Immature natural killer cell (primary cell): ENCODE measurements around the gene FGGY. TPM values are rescaled to one million over a fixed set of nuclear protein-coding genes. Genes with fewer than 3 reads are reported as not detected.

ENCODE experiments used
- DNase-seq, 3 donors: peaks; one replicate each; pipeline ENCODE4 v3.0.0; 2022; ENCODE audit warnings: mixed read lengths in 1 of 3
- H3K27ac Mint-ChIP-seq, 6 donors: one replicate each; pipeline ENCODE4 v1.8.0; 2020; ENCODE audit warnings: mixed read lengths in 6 of 6, mild to moderate bottlenecking in 5 of 6, inconsistent platforms in 4 of 6, moderate library complexity in 3 of 6
- H3K27me3 Mint-ChIP-seq, 3 donors: one replicate each; pipeline ENCODE4 v1.8.0; 2020 to 2021; ENCODE audit warnings: low read depth in 3 of 3, mild to moderate bottlenecking in 3 of 3, mixed read lengths in 3 of 3, moderate library complexity in 3 of 3, inconsistent platforms in 1 of 3
- H3K36me3 Mint-ChIP-seq, 3 donors: one replicate each; pipeline ENCODE4 v1.8.0; 2020; ENCODE audit warnings: mixed read lengths in 3 of 3, inconsistent platforms in 2 of 3, mild to moderate bottlenecking in 2 of 3
- H3K4me1 Mint-ChIP-seq, 2 donors: one replicate each; pipeline ENCODE4 v1.8.0; 2020; ENCODE audit warnings: inconsistent platforms in 2 of 2, mild to moderate bottlenecking in 2 of 2, mixed read lengths in 2 of 2, moderate library complexity in 1 of 2
- H3K4me3 Mint-ChIP-seq, 5 donors: one replicate each; pipeline ENCODE4 v1.8.0; 2020; ENCODE audit warnings: mild to moderate bottlenecking in 5 of 5, mixed read lengths in 5 of 5, inconsistent platforms in 3 of 5, moderate library complexity in 3 of 5
- H3K9me3 Mint-ChIP-seq, 6 donors: one replicate each; pipeline ENCODE4 v1.8.0; 2020; ENCODE audit warnings: mild to moderate bottlenecking in 6 of 6, mixed read lengths in 6 of 6, inconsistent platforms in 4 of 6, moderate library complexity in 3 of 6
- polyA plus RNA-seq, 3 donors: library from polyadenylated mRNA; unstranded; fragments of 300-500 nt; fragmentation: Illumina TruSeq; gene quantifications; one replicate each; pipeline ENCODE4 v1.2.3, GENCODE V29; 2021

FGGY gene
- polyA plus RNA-seq, 3 donors from 2014 or later, result 4.0 to 8.4 (median 5.1) TPM

DNA sequence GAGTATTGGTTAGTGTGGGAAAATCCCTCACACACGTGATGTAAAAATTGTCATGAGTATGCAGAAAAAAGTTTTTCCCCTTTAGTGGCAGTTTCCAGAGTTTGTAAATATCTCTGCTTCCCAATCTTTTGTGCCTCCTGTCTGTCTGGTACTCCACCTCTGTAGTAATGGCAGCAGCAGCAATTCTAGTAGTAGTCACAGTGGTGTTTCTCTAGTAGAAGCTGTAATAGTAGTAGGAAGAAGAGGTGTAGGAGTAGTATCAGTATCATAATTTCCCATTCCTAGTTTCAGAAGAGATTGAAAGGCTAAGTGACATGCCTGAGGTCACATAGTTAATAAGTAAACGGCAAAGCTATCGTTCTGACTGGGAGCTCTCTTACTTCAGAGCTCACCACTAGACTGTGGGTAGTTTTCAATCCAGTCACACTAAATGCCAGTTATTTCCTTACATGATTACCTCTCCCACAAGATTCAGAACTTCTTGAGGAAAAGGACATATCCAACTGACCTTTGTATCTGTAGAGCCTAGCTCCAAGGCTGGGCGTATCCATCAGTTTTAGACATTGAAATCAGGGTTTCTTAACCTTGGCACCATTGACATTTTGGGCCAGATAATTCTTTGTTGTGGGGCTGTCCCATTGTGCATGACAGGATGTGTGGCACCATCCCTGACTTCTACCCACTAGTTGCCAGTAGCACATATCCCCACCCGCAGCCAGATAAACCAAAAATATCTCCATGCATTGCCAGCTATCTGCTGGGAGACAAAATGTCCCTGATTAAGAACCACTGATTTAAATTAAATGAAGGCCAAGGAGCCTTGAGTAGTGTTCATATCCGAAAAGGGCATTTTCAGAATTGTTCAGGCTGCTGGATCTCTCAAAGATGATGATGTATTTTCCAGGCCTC, 135.9 kb downstream of the FGGY start:
- no peak for DNase-seq
- Mint-ChIP-seq H3K9me3 (no peaks in the 10 kb centered on the region), H3K4me3 (no peak overlapping the region), H3K27me3 (no peaks in the 10 kb centered on the region), H3K27ac (no peak overlapping the region), H3K4me1 (no peaks in the 10 kb centered on the region), H3K36me3 (no peaks in the 10 kb centered on the region)

- no peaks in the 10 kb centered on the region for H3K4me1 Mint-ChIP-seq
- H3K9me3 Mint-ChIP-seq, result no peaks in the 10 kb centered on the region
- no peaks in the 10 kb centered on the region for H3K27me3 Mint-ChIP-seq
- no peak for DNase-seq
- no peaks in the 10 kb centered on the region for H3K36me3 Mint-ChIP-seq
- H3K27ac Mint-ChIP-seq, result no peak overlapping the region
- H3K4me3 Mint-ChIP-seq, result no peak overlapping the region
These were observed 136.5 kb downstream of the FGGY start for GRCh38 chr1:59433440-59433813.

DNA sequence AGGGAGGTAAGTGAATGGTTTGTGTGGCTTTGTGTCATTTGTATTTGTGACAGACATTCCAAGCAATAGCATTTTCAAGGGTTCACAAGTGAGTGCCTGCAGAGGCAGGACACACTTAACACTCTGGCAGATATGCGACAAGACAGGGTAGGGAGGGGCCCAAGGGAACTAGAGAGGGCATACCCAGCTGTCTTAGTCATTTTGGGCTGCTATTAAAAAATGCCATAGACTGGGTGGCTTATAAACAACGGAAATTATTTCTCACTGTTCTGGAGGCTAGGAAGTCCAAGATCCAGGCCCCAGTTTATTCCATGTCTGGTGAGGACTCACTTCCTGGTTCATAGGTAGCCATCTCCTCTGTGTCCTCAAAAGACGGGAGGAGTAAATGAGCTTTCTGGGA, 137.4 kb downstream of the FGGY start:
- H3K4me1 Mint-ChIP-seq, result no peaks in the 10 kb centered on the region
- DNase-seq, result no peak
- no peak overlapping the region for H3K27ac Mint-ChIP-seq
- no peak overlapping the region for H3K4me3 Mint-ChIP-seq
- no peaks in the 10 kb centered on the region for H3K9me3 Mint-ChIP-seq
- H3K27me3 Mint-ChIP-seq, result no peaks in the 10 kb centered on the region
- H3K36me3 Mint-ChIP-seq, result no peaks in the 10 kb centered on the region

GRCh38 chr1:59436637-59437036, 139.7 kb downstream of the FGGY start:
- Mint-ChIP-seq H3K27me3 (no peaks in the 10 kb centered on the region), H3K36me3 (peaks cover 0 to 4% (median 0%) of the 10 kb centered on the region in 3 donors), H3K9me3 (no peaks in the 10 kb centered on the region), H3K4me3 (no peak overlapping the region), H3K4me1 (no peaks in the 10 kb centered on the region), H3K27ac (no peak overlapping the region)
- no peak for DNase-seq

GRCh38 chr1:59438058-59438560, 141.2 kb downstream of the FGGY start:
- H3K4me3 Mint-ChIP-seq, result no peak overlapping the region
- H3K9me3 Mint-ChIP-seq, result no peaks in the 10 kb centered on the region
- no peak overlapping the region for H3K27ac Mint-ChIP-seq

GRCh38 chr1:59442492-59442891, 145.6 kb downstream of the FGGY start:
- H3K9me3 Mint-ChIP-seq, result no peaks in the 10 kb centered on the region
- no peak for DNase-seq
- no peak overlapping the region for H3K4me3 Mint-ChIP-seq
- H3K36me3 Mint-ChIP-seq, result peaks cover 3 to 9% (median 4%) of the 10 kb centered on the region in 3 donors
- no peak overlapping the region for H3K27ac Mint-ChIP-seq
- peaks cover 0 to 3% (median 1%) of the 10 kb centered on the region in 3 donors for H3K27me3 Mint-ChIP-seq
- H3K4me1 Mint-ChIP-seq, result no peaks in the 10 kb centered on the region

More at GRCh38 chr1:59438058-59438560, 141.2 kb downstream of the FGGY start:
- DNase-seq, result no peak
- H3K27me3 Mint-ChIP-seq, result no peaks in the 10 kb centered on the region
- no peaks in the 10 kb centered on the region for H3K4me1 Mint-ChIP-seq
- peaks cover 0 to 9% (median 4%) of the 10 kb centered on the region in 3 donors for H3K36me3 Mint-ChIP-seq

- Mint-ChIP-seq H3K36me3 (peaks cover 3 to 9% (median 4%) of the 10 kb centered on the region in 3 donors), H3K27me3 (peaks cover 0 to 3% (median 1%) of the 10 kb centered on the region in 3 donors), H3K9me3 (no peaks in the 10 kb centered on the region), H3K4me3 (no peak overlapping the region), H3K4me1 (no peaks in the 10 kb centered on the region), H3K27ac (no peak overlapping the region)
- no peak for DNase-seq
These were observed 146.4 kb downstream of the FGGY start for GRCh38 chr1:59443310-59443709.

DNA sequence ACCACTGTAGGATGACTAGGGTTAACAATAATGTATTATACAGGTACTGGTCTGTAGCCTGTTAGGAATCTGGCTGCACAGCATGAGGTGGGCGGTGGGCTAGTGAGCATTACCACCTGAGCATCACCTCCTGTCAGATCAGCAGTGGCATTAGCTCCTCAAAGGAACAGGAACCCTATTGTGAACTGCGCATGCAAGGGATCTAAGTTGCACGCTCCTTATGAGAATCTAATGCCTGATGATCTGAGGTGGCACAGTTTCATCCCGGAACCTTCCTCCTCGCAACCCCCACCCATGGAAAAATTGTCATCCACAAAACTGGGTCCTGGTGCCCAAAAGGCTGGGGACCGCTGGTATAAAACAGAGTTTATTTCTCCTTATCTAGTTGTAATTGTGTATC, 147.6 kb downstream of the FGGY start:
- Mint-ChIP-seq H3K27me3 (peaks cover 0 to 3% (median 1%) of the 10 kb centered on the region in 3 donors), H3K4me1 (no peaks in the 10 kb centered on the region), H3K4me3 (no peak overlapping the region), H3K36me3 (peaks cover 3 to 9% (median 4%) of the 10 kb centered on the region in 3 donors), H3K27ac (no peak overlapping the region), H3K9me3 (no peaks in the 10 kb centered on the region)
- no peak for DNase-seq

GRCh38 chr1:59445040-59445439, 148.1 kb downstream of the FGGY start:
- DNase-seq, result no peak
- H3K4me3 Mint-ChIP-seq, result no peak overlapping the region
- H3K27ac Mint-ChIP-seq, result no peak overlapping the region
- peaks cover 3 to 9% (median 4%) of the 10 kb centered on the region in 3 donors for H3K36me3 Mint-ChIP-seq
- H3K9me3 Mint-ChIP-seq, result peaks cover 0 to 2% (median 0%) of the 10 kb centered on the region in 6 donors
- no peaks in the 10 kb centered on the region for H3K4me1 Mint-ChIP-seq
- peaks cover 0 to 3% (median 1%) of the 10 kb centered on the region in 3 donors for H3K27me3 Mint-ChIP-seq

DNA sequence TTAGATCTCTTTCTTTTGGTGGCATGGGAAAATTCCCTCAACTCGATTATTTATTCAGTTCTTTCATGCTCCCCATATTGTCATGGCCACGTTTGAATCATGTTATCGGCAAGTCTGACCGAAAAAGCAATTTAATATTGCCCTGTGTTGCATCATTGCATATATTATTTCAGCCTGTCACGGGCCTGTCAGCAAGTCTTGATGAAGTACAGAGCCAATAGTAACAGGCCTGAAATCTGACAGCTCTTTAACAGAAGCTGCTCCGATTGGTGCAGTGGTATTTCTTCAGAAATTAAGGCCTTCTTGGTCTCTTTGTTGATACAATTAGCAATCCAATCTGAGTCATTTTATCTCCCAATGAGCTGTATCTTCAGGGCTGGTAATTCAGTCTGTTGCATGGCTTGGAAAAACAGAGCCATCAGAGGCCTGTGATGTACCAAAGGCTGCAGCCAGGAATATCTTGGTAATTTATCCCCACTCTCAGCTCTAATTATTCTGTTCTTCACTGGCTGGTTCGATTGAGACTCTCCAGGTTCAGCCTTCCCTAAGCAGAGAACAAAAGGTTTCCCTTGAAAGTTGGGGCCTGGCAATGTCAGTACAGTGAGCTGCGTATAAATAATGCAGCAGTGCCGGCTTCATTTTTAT, 149.5 kb downstream of the FGGY start:
- H3K4me3 Mint-ChIP-seq, result no peak overlapping the region

GRCh38 chr1:59452026-59452425, 155.1 kb downstream of the FGGY start:
- Mint-ChIP-seq H3K27ac (no peak overlapping the region), H3K27me3 (peaks cover 0 to 3% (median 1%) of the 10 kb centered on the region in 3 donors), H3K36me3 (peaks cover 0 to 6% (median 3%) of the 10 kb centered on the region in 3 donors), H3K4me1 (no peaks in the 10 kb centered on the region), H3K9me3 (peaks cover 0 to 2% (median 0%) of the 10 kb centered on the region in 6 donors), H3K4me3 (no peak overlapping the region)
- DNase-seq, result no peak

More for the DNA sequence above, 149.5 kb downstream of the FGGY start:
- no peak for DNase-seq
- no peak overlapping the region for H3K27ac Mint-ChIP-seq
- H3K36me3 Mint-ChIP-seq, result peaks cover 3 to 8% (median 4%) of the 10 kb centered on the region in 3 donors
- no peaks in the 10 kb centered on the region for H3K4me1 Mint-ChIP-seq
- H3K9me3 Mint-ChIP-seq, result peaks cover 0 to 2% (median 0%) of the 10 kb centered on the region in 6 donors
- H3K27me3 Mint-ChIP-seq, result peaks cover 0 to 3% (median 1%) of the 10 kb centered on the region in 3 donors

- H3K27ac Mint-ChIP-seq, result no peak overlapping the region
- H3K27me3 Mint-ChIP-seq, result peaks cover 0 to 3% (median 1%) of the 10 kb centered on the region in 3 donors
- DNase-seq, result no peak
- peaks cover 0 to 2% (median 0%) of the 10 kb centered on the region in 6 donors for H3K9me3 Mint-ChIP-seq
- H3K4me1 Mint-ChIP-seq, result no peaks in the 10 kb centered on the region
- peaks cover 0 to 10% (median 3%) of the 10 kb centered on the region in 3 donors for H3K36me3 Mint-ChIP-seq
- H3K4me3 Mint-ChIP-seq, result no peak overlapping the region
These were observed 155.7 kb downstream of the FGGY start for GRCh38 chr1:59452559-59452958.

- H3K4me1 Mint-ChIP-seq, result no peaks in the 10 kb centered on the region
- peaks cover 0 to 2% (median 0%) of the 10 kb centered on the region in 6 donors for H3K9me3 Mint-ChIP-seq
- no peak overlapping the region for H3K4me3 Mint-ChIP-seq
- DNase-seq, result no peak
- peaks cover 0 to 10% (median 3%) of the 10 kb centered on the region in 3 donors for H3K36me3 Mint-ChIP-seq
- no peak overlapping the region for H3K27ac Mint-ChIP-seq
- H3K27me3 Mint-ChIP-seq, result peaks cover 0 to 3% (median 1%) of the 10 kb centered on the region in 3 donors
These were observed 156.5 kb downstream of the FGGY start for GRCh38 chr1:59453297-59453968.
